Nephron (organoid): ENCODE results near the gene SGSM2.

Experiments used
- H3K27ac Mint-ChIP-seq, 3 experiments: 2 replicates each; pipeline ENCODE4 v1.8.0; 2020; ENCODE audit warnings: mixed read lengths in 3 of 3, mild to moderate bottlenecking in 2 of 3, moderate library complexity in 1 of 3
- H3K27me3 Mint-ChIP-seq: 2 replicates; pipeline ENCODE4 v1.8.0; 2021; ENCODE audit warnings: low read depth, mild to moderate bottlenecking, moderate library complexity, mixed read lengths
- H3K36me3 Mint-ChIP-seq: 2 replicates; pipeline ENCODE4 v1.8.0; 2020; ENCODE audit warnings: low read depth, mixed read lengths
- H3K4me1 Mint-ChIP-seq: 2 replicates; pipeline ENCODE4 v1.8.0; 2020; ENCODE audit warnings: mixed read lengths
- H3K4me3 Mint-ChIP-seq, 3 experiments: 2 replicates each; pipeline ENCODE4 v1.8.0; 2020; ENCODE audit warnings: mild to moderate bottlenecking in 3 of 3, mixed read lengths in 3 of 3, moderate library complexity in 2 of 3
- H3K9me3 Mint-ChIP-seq: 2 replicates; pipeline ENCODE4 v1.8.0; 2020; ENCODE audit warnings: mixed read lengths
- TF ChIP-seq, protein P1 (sequence below), 3 experiments: fragments of 200-600 bp; sonication (generic); IDR thresholded peaks; one replicate each; pipeline ENCODE4 v1.5.0; 2021; ENCODE audit warnings: antibody characterized with exemption in 3 of 3; ENCODE audit not compliant: unreplicated experiment in 3 of 3

The SGSM2 gene

DNA sequence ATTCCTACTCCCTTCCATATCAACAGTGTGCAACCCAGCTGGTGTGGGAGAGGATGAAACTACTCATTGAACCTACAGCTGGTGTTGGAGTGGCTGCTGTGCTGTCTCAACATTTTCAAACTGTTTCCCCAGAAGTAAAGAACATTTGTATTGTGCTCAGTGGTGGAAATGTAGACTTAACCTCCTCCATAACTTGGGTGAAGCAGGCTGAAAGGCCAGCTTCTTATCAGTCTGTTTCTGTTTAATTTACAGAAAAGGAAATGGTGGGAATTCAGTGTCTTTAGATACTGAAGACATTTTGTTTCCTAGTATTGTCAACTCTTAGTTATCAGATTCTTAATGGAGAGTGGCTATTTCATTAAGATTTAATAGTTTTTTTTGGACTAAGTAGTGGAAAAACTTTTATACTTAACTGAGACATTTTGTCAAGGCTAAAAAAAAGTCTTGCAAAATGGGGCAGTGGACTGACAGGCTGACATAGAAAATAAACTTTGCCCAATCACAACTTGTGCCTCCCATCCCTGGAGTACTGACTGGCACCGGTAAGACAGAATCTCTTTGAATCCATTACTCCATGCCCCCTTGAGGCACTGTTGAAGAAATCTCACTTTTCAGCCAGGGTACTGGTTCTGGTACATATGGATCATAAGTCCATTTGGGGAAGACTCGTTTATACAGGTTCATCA, 13.5 kb upstream of the SGSM2 start:
- no peaks in the 10 kb centered on the region for H3K4me1 Mint-ChIP-seq
- H3K9me3 Mint-ChIP-seq = no peaks in the 10 kb centered on the region
- H3K27me3 Mint-ChIP-seq = no peaks in the 10 kb centered on the region
- no peak overlapping the region for H3K27ac Mint-ChIP-seq
- H3K4me3 Mint-ChIP-seq = no peak overlapping the region
- TF ChIP-seq, protein P1, sequence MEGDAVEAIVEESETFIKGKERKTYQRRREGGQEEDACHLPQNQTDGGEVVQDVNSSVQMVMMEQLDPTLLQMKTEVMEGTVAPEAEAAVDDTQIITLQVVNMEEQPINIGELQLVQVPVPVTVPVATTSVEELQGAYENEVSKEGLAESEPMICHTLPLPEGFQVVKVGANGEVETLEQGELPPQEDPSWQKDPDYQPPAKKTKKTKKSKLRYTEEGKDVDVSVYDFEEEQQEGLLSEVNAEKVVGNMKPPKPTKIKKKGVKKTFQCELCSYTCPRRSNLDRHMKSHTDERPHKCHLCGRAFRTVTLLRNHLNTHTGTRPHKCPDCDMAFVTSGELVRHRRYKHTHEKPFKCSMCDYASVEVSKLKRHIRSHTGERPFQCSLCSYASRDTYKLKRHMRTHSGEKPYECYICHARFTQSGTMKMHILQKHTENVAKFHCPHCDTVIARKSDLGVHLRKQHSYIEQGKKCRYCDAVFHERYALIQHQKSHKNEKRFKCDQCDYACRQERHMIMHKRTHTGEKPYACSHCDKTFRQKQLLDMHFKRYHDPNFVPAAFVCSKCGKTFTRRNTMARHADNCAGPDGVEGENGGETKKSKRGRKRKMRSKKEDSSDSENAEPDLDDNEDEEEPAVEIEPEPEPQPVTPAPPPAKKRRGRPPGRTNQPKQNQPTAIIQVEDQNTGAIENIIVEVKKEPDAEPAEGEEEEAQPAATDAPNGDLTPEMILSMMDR (IDR thresholded peaks at IDR 0.05; ENCODE audit: unreplicated experiment in 3 of 3) = no peak
- peaks cover 66% of the 10 kb centered on the region for H3K36me3 Mint-ChIP-seq

GRCh38 chr17:2331303-2331702, 6.0 kb upstream of the SGSM2 start:
- no peaks in the 10 kb centered on the region for H3K9me3 Mint-ChIP-seq
- H3K4me1 Mint-ChIP-seq = peaks cover 16% of the 10 kb centered on the region
- H3K27me3 Mint-ChIP-seq = no peaks in the 10 kb centered on the region
- TF ChIP-seq, protein P1 (IDR thresholded peaks at IDR 0.05; ENCODE audit: unreplicated experiment in 3 of 3) = no peak
- H3K27ac Mint-ChIP-seq = no peak overlapping the region
- H3K4me3 Mint-ChIP-seq = no peak overlapping the region
- peaks cover 31% of the 10 kb centered on the region for H3K36me3 Mint-ChIP-seq

DNA sequence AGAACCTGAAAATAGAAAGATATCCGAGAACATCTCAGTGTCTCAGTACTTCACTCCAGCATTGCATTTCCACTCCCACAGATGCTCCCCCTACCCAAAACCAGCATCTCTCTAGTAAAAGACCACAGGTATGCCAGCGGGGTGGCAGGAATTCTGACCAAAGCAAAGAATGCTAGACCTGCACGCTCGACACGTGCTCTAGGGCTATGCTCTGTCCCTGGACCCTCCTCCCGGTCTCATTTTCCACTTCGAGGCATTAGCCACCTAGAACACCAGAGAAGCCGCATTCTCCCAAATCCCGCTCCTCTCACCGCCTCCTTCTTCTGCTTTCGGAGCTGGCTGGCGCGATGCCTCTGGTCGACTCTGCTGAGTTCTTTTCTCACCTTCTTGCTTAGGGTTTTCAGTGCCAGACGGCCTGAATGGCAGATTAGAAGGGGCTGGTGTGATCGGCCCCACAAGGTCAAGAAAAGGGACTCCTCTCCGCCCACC, 1.5 kb upstream of the SGSM2 start:
- Mint-ChIP-seq H3K27me3 (no peaks in the 10 kb centered on the region), H3K4me1 (peaks cover 23% of the 10 kb centered on the region), H3K9me3 (no peaks in the 10 kb centered on the region), H3K4me3 (peak overlapping the region in 2 of 3 experiments; percentile 100), H3K36me3 (peaks cover 9% of the 10 kb centered on the region), H3K27ac (peak overlapping the region; percentile 84 to 97 (median 93))
- TF ChIP-seq, protein P1 (IDR thresholded peaks at IDR 0.05; ENCODE audit: unreplicated experiment in 3 of 3) = no peak

GRCh38 chr17:2336215-2336851, 968 bp upstream of the SGSM2 start, which contains the start of gene TSR1:
Gene TSR1 (minus strand): TSS chr17:2336457. CDS start chr17:2336427, 30 bp downstream.
- peak within 1 kb of the TSS in 2 of 3 experiments; percentile 100 for H3K4me3 Mint-ChIP-seq
- H3K27ac Mint-ChIP-seq = peak within 1 kb of the TSS; percentile 84 to 97 (median 93)
- peaks cover 9% of the 10 kb centered on the region for H3K36me3 Mint-ChIP-seq
- H3K9me3 Mint-ChIP-seq = no peaks in the 10 kb centered on the region
- peaks cover 23% of the 10 kb centered on the region for H3K4me1 Mint-ChIP-seq
- TF ChIP-seq, protein P1 (IDR thresholded peaks at IDR 0.05; ENCODE audit: unreplicated experiment in 3 of 3) = peak in 2 of 3 experiments; percentile 12 to 14
- H3K27me3 Mint-ChIP-seq = no peaks in the 10 kb centered on the region

DNA sequence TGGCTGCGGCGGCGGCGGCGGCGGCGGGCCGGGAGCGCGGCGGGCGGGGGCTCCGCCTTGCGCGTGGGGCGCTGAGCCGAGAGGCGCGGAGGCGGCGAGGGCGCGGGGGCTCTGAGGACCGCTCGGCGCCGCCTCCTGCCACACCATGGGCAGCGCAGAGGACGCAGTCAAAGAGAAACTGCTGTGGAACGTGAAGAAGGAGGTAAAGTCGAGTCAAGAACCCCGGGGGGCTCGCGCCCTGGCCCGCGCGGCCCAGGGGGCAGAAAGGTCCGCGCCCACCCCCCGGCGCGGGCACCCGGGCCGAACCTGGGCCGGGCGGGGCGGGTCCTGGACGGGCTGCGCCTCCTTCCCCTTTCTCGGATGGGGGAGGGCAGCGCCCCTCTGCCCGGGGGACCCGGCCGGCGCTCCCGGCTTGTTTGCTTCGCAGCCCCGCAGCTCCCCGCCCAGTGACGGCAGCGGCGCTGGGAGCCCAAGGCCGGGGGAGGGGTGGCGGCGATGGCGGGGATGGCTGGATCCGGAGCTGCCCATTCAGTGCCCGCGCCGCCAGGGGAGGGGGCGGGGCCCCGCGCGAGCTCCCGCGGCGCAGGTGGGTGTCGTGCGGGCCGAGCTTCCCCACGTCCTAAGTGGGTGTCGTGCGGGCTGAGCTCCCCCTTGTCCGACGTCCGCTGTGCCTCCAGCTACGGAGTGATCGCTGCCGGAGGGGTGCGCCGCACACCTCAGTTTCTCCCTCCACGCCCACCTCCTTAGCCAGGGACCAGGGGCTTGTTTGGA, 428 bp downstream of the SGSM2 start:
- H3K27me3 Mint-ChIP-seq = no peaks in the 10 kb centered on the region
- TF ChIP-seq, protein P1 (IDR thresholded peaks at IDR 0.05; ENCODE audit: unreplicated experiment in 3 of 3) = no peak
- no peaks in the 10 kb centered on the region for H3K9me3 Mint-ChIP-seq
- H3K4me3 Mint-ChIP-seq = peak overlapping the region; percentile 83 to 95 (median 92)
- peaks cover 23% of the 10 kb centered on the region for H3K4me1 Mint-ChIP-seq
- H3K27ac Mint-ChIP-seq = peak overlapping the region; percentile 66 to 93 (median 81)
- H3K36me3 Mint-ChIP-seq = peaks cover 18% of the 10 kb centered on the region
